Central memory CD4-positive, alpha-beta T cell (primary cell): ENCODE measurements around the gene MICA.

Experiments used
- DNase-seq: peaks from one replicate; pipeline ENCODE4 v3.0.0; 2022

The MICA gene

DNA sequence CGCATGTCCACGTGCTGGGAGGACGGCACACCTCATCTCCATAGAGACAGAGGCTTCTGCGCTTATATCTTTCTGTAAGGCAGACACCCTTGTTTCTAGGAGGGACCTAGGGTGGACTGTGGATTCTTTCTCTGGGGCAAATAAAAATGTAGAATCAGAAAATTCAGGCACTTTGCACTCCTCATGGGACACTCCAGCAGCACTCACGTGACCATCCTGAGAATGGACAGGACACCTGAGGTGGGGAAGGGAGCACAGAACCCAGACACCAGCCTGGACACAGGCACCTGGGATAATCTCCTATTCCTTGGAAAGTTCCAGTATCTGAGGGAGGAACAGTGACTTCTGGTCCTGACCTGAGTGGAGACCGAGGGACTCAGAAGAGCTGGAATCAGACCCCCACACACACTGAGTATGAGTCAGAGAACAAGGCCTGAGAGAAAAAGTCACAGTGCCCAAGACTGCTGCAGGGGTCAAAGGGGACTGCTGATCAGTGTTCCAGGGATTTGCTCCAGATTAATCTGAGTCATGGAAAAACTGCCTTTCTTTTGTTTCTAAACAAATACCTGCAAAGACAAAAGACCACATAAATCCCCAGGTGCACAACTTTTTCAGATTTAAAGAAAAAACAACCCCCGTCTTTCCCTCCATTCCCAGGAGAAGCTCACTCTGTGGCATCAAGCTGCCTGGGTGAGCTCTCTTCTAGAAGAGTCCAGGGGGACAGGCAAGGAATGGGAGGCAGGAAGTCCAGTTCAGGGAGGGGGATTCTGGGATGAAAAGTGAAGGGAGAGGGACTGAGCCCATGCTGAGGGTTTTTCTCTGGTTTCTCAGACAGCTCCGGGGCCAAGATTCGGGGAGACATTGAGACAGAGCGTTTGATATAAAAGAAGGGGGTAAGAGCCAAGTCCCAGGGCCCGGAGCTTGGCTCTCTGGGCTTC lies 58.9 kb downstream of the MICA start:
- DNase-seq, result no peak

DNA sequence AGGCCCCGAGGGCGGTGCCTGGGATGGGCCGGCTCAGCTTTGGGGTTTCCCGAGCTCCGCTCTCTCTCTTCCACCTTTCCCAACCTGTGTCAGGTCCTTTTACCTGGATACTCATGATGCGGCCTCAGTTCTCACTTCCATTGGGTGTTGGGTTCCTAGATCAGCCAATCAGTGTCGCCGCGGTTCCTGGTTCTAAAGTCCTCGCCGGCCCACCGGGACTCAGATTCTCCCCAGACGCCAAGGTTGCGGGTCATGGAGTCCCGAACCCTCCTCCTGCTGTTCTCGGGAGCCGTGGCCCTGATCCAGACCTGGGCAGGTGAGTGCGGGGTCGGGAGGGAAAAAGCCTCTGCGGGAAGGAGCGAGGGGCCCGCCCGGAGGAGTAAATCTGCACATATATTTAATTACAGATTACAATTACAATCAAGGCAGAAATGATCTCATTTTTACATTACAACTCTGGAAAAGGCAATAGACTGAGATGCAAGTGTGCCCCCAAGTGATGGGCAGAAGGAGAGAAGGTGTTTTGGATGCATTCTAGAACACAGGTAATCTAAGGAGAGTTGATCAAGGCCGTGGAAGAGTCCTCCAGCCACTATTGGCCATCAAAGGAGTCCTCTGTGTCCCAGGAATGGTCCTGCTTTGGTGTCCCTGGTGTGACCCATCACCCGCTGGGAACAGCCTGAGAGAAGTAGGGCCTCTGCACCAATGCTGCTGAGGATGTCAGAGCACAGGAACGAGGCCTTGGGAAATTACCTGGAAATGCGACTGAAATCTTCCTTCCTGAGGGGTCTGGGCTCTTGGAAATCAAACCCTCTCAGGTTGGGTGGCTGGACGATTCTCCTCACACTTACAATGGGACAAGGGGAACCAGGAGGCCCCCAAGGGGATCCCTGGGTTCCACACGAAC lies 59.8 kb downstream of the MICA start:
- peak; percentile 93 for DNase-seq

DNA sequence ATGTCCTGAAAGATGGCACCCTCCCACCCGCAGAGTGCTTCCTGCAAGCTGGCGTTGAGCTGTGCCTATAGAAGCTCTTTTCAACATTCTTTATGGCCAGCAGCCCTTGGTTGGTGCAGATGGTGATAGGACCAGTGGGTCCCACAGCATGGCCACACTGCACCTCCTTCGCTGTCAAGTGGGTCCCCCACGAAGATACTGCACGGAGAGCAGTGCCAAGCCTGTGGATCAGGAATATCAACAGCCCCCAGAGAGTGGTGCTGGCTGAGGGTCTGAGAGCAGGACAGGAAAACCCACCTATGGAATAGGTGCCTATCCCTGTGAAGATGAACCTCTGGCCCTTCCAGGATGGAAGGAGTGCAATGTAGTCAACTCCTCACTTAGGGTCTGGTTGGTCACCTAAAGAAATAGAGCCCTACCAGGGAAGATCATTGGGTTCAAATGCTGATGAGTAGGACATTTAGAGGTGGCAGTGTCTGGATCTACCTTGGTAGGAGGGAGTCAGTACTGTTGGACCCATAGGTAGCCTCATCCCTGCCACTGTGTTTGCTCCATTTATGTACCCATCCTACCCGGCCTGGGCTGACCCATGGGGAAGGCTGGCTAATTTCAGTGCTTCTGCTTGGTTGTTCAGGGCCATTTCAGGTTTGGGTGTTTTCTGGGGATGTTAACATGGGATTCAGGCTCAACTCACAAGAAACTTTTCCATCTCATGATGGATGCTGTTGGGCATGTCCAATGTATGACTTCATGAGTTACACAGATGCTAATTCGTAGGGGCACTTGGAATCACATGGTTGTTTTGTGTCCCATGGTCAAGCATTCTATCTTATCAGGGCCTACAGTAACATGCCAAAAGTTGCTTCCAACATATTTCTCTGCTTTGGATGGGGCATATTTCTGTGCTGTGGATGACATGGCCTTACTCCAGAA lies 61.1 kb downstream of the MICA start:
- no peak for DNase-seq
